Astrocyte (in vitro differentiated cells and primary cell): ENCODE data around the gene PSENEN. TPM values are rescaled to one million over a fixed set of nuclear protein-coding genes. Genes with fewer than 3 reads are reported as not detected.

Experiments used
- DNase-seq: peaks from one replicate; pipeline ENCODE4 v3.0.0-alpha.2; 2010; ENCODE audit warnings: low read depth
- FAIRE-seq: peaks from 2 replicates; lab custom pipeline; 2011; peaks lifted over from hg19 to GRCh38; lab: Jason Lieb, UNC
- H2AFZ ChIP-seq: 2 replicates; pipeline ENCODE4 v1.6.0; 2012; ENCODE audit warnings: low read depth, low read length, inconsistent platforms
- H3K27ac ChIP-seq: 2 replicates; pipeline ENCODE4 v1.5.1; 2011; ENCODE audit warnings: low read depth, low read length, inconsistent platforms
- H3K27me3 ChIP-seq: 2 replicates; pipeline ENCODE4 v1.6.0; 2011; ENCODE audit warnings: low read length, inconsistent platforms; ENCODE audit not compliant: insufficient read depth
- H3K36me3 ChIP-seq: 2 replicates; pipeline ENCODE4 v1.5.1; 2011; ENCODE audit warnings: low read length, inconsistent platforms; ENCODE audit not compliant: insufficient read depth
- H3K4me1 ChIP-seq: 2 replicates; pipeline ENCODE4 v1.5.1; 2011; ENCODE audit warnings: low read length, inconsistent platforms; ENCODE audit not compliant: insufficient read depth
- H3K4me2 ChIP-seq: 2 replicates; pipeline ENCODE4 v1.6.0; 2012; ENCODE audit warnings: low read length, inconsistent platforms
- H3K4me3 ChIP-seq: 2 replicates; pipeline ENCODE4 v1.5.1; 2011; ENCODE audit warnings: low read depth, mild to moderate bottlenecking, low read length, inconsistent platforms; ENCODE audit not compliant: insufficient read depth
- H3K79me2 ChIP-seq: 2 replicates; pipeline ENCODE4 v1.6.0; 2012; ENCODE audit warnings: mild to moderate bottlenecking, low read length, inconsistent platforms; ENCODE audit not compliant: insufficient read depth
- H3K9ac ChIP-seq: 2 replicates; pipeline ENCODE4 v1.6.0; 2012; ENCODE audit warnings: mild to moderate bottlenecking, low read length, inconsistent platforms
- H3K9me3 ChIP-seq: 2 replicates; pipeline ENCODE4 v1.5.1; 2012; ENCODE audit warnings: low read depth, mild to moderate bottlenecking, low read length, inconsistent platforms; ENCODE audit not compliant: insufficient read depth
- H4K20me1 ChIP-seq: 2 replicates; pipeline ENCODE4 v1.6.0; 2012; ENCODE audit warnings: low read length, inconsistent platforms; ENCODE audit not compliant: insufficient read depth
- H3K27ac Mint-ChIP-seq: one replicate; pipeline ENCODE4 v1.8.0; 2021; ENCODE audit warnings: mild to moderate bottlenecking, mixed read lengths; ENCODE audit not compliant: unreplicated experiment
- H3K27me3 Mint-ChIP-seq: one replicate; pipeline ENCODE4 v1.8.0; 2021; ENCODE audit warnings: low read depth, mixed read lengths; ENCODE audit not compliant: unreplicated experiment
- H3K36me3 Mint-ChIP-seq: one replicate; pipeline ENCODE4 v1.8.0; 2021; ENCODE audit warnings: low read depth, mixed read lengths; ENCODE audit not compliant: unreplicated experiment
- H3K4me1 Mint-ChIP-seq: one replicate; pipeline ENCODE4 v1.8.0; 2021; ENCODE audit warnings: low read depth, mixed read lengths; ENCODE audit not compliant: unreplicated experiment
- H3K4me3 Mint-ChIP-seq: one replicate; pipeline ENCODE4 v1.8.0; 2021; ENCODE audit warnings: mild to moderate bottlenecking, moderate library complexity, mixed read lengths; ENCODE audit not compliant: unreplicated experiment
- H3K9me3 Mint-ChIP-seq: one replicate; pipeline ENCODE4 v1.8.0; 2021; ENCODE audit warnings: mild to moderate bottlenecking, mixed read lengths; ENCODE audit not compliant: unreplicated experiment
- CTCF ChIP-seq: IDR thresholded peaks from 2 replicates; pipeline ENCODE4 v1.5.1; 2011; ENCODE audit warnings: low read depth, mild to moderate bottlenecking, inconsistent platforms, low read length, moderate library complexity; ENCODE audit not compliant: insufficient read depth
- EZH2 ChIP-seq: IDR thresholded peaks from 2 replicates; pipeline ENCODE4 v1.6.1; 2012; ENCODE audit warnings: mild to moderate bottlenecking, low read length, inconsistent platforms; ENCODE audit not compliant: insufficient read depth
- total RNA-seq: library from RNA; stranded (reverse); gene quantifications from 2 replicates; pipeline ENCODE4 v1.2.1, GENCODE V29; 2021

Gene PSENEN
- total RNA-seq, 1 donor from 2014 or later = 100 TPM

DNA sequence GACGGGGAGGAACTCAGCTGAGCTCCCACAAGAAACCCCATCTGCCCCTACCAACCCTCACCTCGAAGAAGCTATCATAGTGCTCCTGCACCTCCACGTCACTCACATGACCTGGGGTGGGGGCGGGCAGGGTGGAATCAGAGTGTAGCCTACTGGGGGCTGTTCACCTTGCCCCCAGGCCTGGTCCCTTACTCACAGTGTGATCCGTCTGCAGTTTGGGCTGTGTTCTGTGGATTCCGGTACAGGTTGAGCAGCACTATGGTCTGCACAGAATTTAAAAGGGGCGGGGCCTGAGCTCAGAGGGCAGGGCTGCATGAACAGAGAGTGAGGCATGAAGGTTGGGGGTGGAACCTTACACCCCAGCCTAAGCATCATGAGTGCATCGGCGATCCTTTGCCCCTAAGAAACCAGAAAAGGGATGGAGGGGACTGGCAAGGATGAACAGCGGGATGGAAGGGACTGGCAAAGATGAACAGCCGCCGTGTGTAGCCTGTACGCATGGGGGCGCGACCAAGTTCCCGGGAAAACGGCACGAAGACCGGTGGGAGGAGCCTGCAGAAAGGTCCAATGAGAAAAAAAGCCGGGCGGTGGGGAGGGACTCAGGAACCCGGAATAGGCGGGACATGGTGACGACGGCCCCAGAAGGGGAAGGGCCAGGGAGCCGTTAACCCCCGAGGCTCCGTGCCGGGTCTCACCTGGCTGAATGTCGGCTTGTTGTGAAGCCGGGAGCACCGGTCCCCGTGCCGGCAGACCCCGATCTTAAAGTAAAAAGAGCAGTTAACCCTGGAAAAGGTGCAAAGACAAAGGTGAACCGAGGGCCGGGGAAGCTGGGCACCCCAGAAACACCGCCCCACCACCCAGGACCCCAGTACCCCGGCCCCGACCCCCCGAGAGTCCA, 772 bp upstream of the PSENEN start:
- Mint-ChIP-seq H3K27ac (peak overlapping the region; percentile 98), H3K36me3 (peaks cover 3% of the 10 kb centered on the region), H3K27me3 (no peaks in the 10 kb centered on the region), H3K9me3 (no peaks in the 10 kb centered on the region), H3K4me1 (peaks cover 17% of the 10 kb centered on the region), H3K4me3 (peak overlapping the region; percentile 99)
- peaks cover under 1% of the 10 kb centered on the region for H4K20me1 ChIP-seq
- H3K4me1 ChIP-seq = peaks cover 15% of the 10 kb centered on the region
- DNase-seq (peak; percentile 83), FAIRE-seq (no peak)
- peak overlapping the region; percentile 95 for H3K27ac ChIP-seq
- H3K4me2 ChIP-seq = peak overlapping the region; percentile 91
- peaks cover 32% of the 10 kb centered on the region for H3K79me2 ChIP-seq
- H3K36me3 ChIP-seq = no peaks in the 10 kb centered on the region
- peak overlapping the region; percentile 91 for H3K4me3 ChIP-seq
- H3K9me3 ChIP-seq = no peaks in the 10 kb centered on the region
- no peaks in the 10 kb centered on the region for H3K27me3 ChIP-seq
- H3K9ac ChIP-seq = peak overlapping the region; percentile 98
- TF ChIP-seq EZH2 (no peak), CTCF (peak; percentile 20)
- peak overlapping the region; percentile 75 for H2AFZ ChIP-seq

DNA sequence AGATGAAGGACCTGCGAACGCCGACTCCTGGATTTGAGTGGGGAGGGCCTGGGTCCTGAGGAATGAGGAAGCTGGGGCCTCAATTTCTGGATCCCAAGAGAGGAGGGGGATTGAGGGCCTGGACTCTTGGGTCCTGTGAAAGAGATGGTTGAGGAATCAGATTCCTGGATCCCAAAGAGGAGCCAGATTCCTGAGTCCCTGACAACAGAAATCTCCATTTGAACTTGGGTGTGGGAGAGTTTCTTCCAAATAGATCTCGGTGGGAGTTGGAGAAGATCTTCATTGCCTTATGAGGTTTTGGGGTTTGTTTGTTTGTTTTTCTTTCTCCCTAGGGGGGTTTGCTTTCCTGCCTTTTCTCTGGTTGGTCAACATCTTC, 624 bp downstream of the PSENEN start:
- H3K79me2 ChIP-seq = peaks cover 43% of the 10 kb centered on the region
- no peak for TF ChIP-seq CTCF
- no peak for TF ChIP-seq EZH2
- Mint-ChIP-seq H3K36me3 (peaks cover 3% of the 10 kb centered on the region), H3K4me1 (peaks cover 22% of the 10 kb centered on the region), H3K27me3 (no peaks in the 10 kb centered on the region), H3K9me3 (no peaks in the 10 kb centered on the region), H3K4me3 (peak overlapping the region; percentile 99), H3K27ac (peak overlapping the region; percentile 98)
- H3K4me1 ChIP-seq = peaks cover 10% of the 10 kb centered on the region
- peak overlapping the region; percentile 95 for H3K27ac ChIP-seq
- no peak for DNase-seq
- peak overlapping the region; percentile 91 for H3K4me2 ChIP-seq
- H2AFZ ChIP-seq = no peak overlapping the region
- H3K9me3 ChIP-seq = no peaks in the 10 kb centered on the region
- peak overlapping the region; percentile 98 for H3K9ac ChIP-seq
- no peak for FAIRE-seq
- no peaks in the 10 kb centered on the region for H3K27me3 ChIP-seq
- peaks cover 9% of the 10 kb centered on the region for H4K20me1 ChIP-seq
- no peaks in the 10 kb centered on the region for H3K36me3 ChIP-seq
- peak overlapping the region; percentile 91 for H3K4me3 ChIP-seq

GRCh38 chr19:35746531-35746930, 1.1 kb downstream of the PSENEN start:
- no peak for FAIRE-seq

More at GRCh38 chr19:35746531-35746930, 1.1 kb downstream of the PSENEN start:
- no peaks in the 10 kb centered on the region for H3K9me3 ChIP-seq
- H3K27me3 ChIP-seq = no peaks in the 10 kb centered on the region
- H3K4me2 ChIP-seq = peak overlapping the region; percentile 91
- H3K79me2 ChIP-seq = peaks cover 47% of the 10 kb centered on the region
- Mint-ChIP-seq H3K27ac (peak overlapping the region; percentile 98), H3K4me3 (peak overlapping the region; percentile 99), H3K27me3 (no peaks in the 10 kb centered on the region), H3K9me3 (no peaks in the 10 kb centered on the region), H3K4me1 (peaks cover 22% of the 10 kb centered on the region), H3K36me3 (peaks cover 3% of the 10 kb centered on the region)
- H2AFZ ChIP-seq = no peak overlapping the region
- no peak for DNase-seq
- H3K36me3 ChIP-seq = no peaks in the 10 kb centered on the region
- H3K4me3 ChIP-seq = peak overlapping the region; percentile 91
- H4K20me1 ChIP-seq = peaks cover 9% of the 10 kb centered on the region
- H3K4me1 ChIP-seq = peaks cover 9% of the 10 kb centered on the region
- H3K9ac ChIP-seq = peak overlapping the region; percentile 98
- no peak for TF ChIP-seq CTCF
- no peak for TF ChIP-seq EZH2
- no peak overlapping the region for H3K27ac ChIP-seq
